ENCODE results near the gene UBALD1. TPM values are rescaled to one million over a fixed set of nuclear protein-coding genes. Genes with fewer than 3 reads are reported as not detected.
"Not testable (repeated sequence)": the region's sequence is repeated elsewhere in the genome, so short reads cannot be mapped to it uniquely, and the experiment has no call there.

Gene UBALD1
- total RNA-seq, 1 donor from 2014 or later = 24.7 TPM

- intact Hi-C loops (cut with micrococcal nuclease) = no loop called here
- DNase-seq = no peak
- no peak for TF ChIP-seq CTCF (IDR thresholded peaks at IDR 0.05; ENCODE audit: borderline replicate concordance)
- H3K27me3 ChIP-seq (ENCODE audit: low read depth) = peaks cover 2% of the 10 kb centered on the region
- no peaks in the 10 kb centered on the region for H3K36me3 ChIP-seq
- no peaks in the 10 kb centered on the region for H3K9me3 ChIP-seq (replicated peaks)
- H3K4me3 ChIP-seq = no peak overlapping the region
- H3K4me1 ChIP-seq = no peaks in the 10 kb centered on the region
- H3K27ac ChIP-seq (replicated peaks) = no peak overlapping the region
These were observed 38.7 kb downstream of the UBALD1 start for GRCh38 chr16:4576008-4576407.

GRCh38 chr16:4574919-4575705 lies 39.6 kb downstream of the UBALD1 start:
- Histone ChIP-seq H3K4me3 (no peak overlapping the region), H3K27me3 (ENCODE audit: low read depth) (peaks cover 3% of the 10 kb centered on the region), H3K27ac (replicated peaks) (no peak overlapping the region), H3K4me1 (no peaks in the 10 kb centered on the region), H3K9me3 (replicated peaks) (no peaks in the 10 kb centered on the region), H3K36me3 (no peaks in the 10 kb centered on the region)
- intact Hi-C loops (cut with micrococcal nuclease) = no loop called here
- TF ChIP-seq CTCF (IDR thresholded peaks at IDR 0.05; ENCODE audit: borderline replicate concordance) = no peak
- no peak for DNase-seq

- H3K4me3 ChIP-seq; H3K9me3 ChIP-seq (replicated peaks); intact Hi-C loops (cut with micrococcal nuclease); H3K4me1 ChIP-seq; H3K27ac ChIP-seq (replicated peaks); H3K36me3 ChIP-seq; H3K27me3 ChIP-seq (ENCODE audit: low read depth); DNase-seq: not testable (repeated sequence)
These were observed 40.8 kb downstream of the UBALD1 start for GRCh38 chr16:4573926-4574325.

GRCh38 chr16:4572715-4573114 lies 42.0 kb downstream of the UBALD1 start:
- no peak overlapping the region for H3K27ac ChIP-seq (replicated peaks)
- H3K4me3 ChIP-seq = no peak overlapping the region
- intact Hi-C loops (cut with micrococcal nuclease) = no loop called here
- H3K27me3 ChIP-seq (ENCODE audit: low read depth) = peaks cover 3% of the 10 kb centered on the region
- no peaks in the 10 kb centered on the region for H3K9me3 ChIP-seq (replicated peaks)
- peak; percentile 25 for DNase-seq
- no peaks in the 10 kb centered on the region for H3K36me3 ChIP-seq
- no peaks in the 10 kb centered on the region for H3K4me1 ChIP-seq
- no peak for TF ChIP-seq CTCF (IDR thresholded peaks at IDR 0.05; ENCODE audit: borderline replicate concordance)

- DNase-seq = no peak
- H3K4me3 ChIP-seq = no peak overlapping the region
- intact Hi-C loops (cut with micrococcal nuclease) = no loop called here
- peaks cover 3% of the 10 kb centered on the region for H3K27me3 ChIP-seq (ENCODE audit: low read depth)
- H3K9me3 ChIP-seq (replicated peaks) = no peaks in the 10 kb centered on the region
- no peaks in the 10 kb centered on the region for H3K36me3 ChIP-seq
- no peak overlapping the region for H3K27ac ChIP-seq (replicated peaks)
- TF ChIP-seq CTCF (IDR thresholded peaks at IDR 0.05; ENCODE audit: borderline replicate concordance) = no peak
- no peaks in the 10 kb centered on the region for H3K4me1 ChIP-seq
These were observed 43.9 kb downstream of the UBALD1 start for GRCh38 chr16:4570688-4571321.

GRCh38 chr16:4570086-4570485 lies 44.6 kb downstream of the UBALD1 start:
- intact Hi-C loops (cut with micrococcal nuclease) = no loop called here
- H3K4me1 ChIP-seq = no peaks in the 10 kb centered on the region
- H3K27me3 ChIP-seq (ENCODE audit: low read depth) = peaks cover 3% of the 10 kb centered on the region
- no peaks in the 10 kb centered on the region for H3K9me3 ChIP-seq (replicated peaks)
- no peak for TF ChIP-seq CTCF (IDR thresholded peaks at IDR 0.05; ENCODE audit: borderline replicate concordance)
- no peak overlapping the region for H3K4me3 ChIP-seq
- no peaks in the 10 kb centered on the region for H3K36me3 ChIP-seq
- H3K27ac ChIP-seq (replicated peaks) = no peak overlapping the region
- DNase-seq = no peak

Data from left ventricle myocardium inferior (tissue), 1 donor.